ENCODE results near the gene CACNG6. TPM values are rescaled to one million over a fixed set of nuclear protein-coding genes. Genes with fewer than 3 reads are reported as not detected.

Gene CACNG6
- total RNA-seq, 6 experiments from 2014 or later, result not detected

- no peak for ATAC-seq
- Histone ChIP-seq H3K36me3 (no peaks in the 10 kb centered on the region), H3K27me3 (no peaks in the 10 kb centered on the region), H3K27ac (no peak overlapping the region), H3K4me1 (no peaks in the 10 kb centered on the region), H3K4me3 (no peak overlapping the region), H3K9me3 (no peaks in the 10 kb centered on the region)
- intact Hi-C loops (cut with DNase I), result no loop called here
- DNase-seq, result no peak
- WGBS (ENCODE audit: insufficient coverage, low coverage, low lambda C conversion rate, missing lambda C conversion rate), result 74% methylated on average over 6 of the region's 9 CpGs
- no peak for TF ChIP-seq POLR2A (IDR thresholded peaks at IDR 0.05)
- TF ChIP-seq CTCF (IDR thresholded peaks at IDR 0.05), result no peak
These were observed 39.5 kb upstream of the CACNG6 start for GRCh38 chr19:53951947-53952346.

GRCh38 chr19:53953383-53953782 is 38.1 kb upstream of the CACNG6 start:
- intact Hi-C loops (cut with DNase I), result no loop called here
- no peak for ATAC-seq
- 66% methylated on average over 7 of the region's 8 CpGs for WGBS (ENCODE audit: insufficient coverage, low coverage, low lambda C conversion rate, missing lambda C conversion rate)
- no peak for DNase-seq
- Histone ChIP-seq H3K4me3 (no peak overlapping the region), H3K4me1 (no peaks in the 10 kb centered on the region), H3K36me3 (no peaks in the 10 kb centered on the region), H3K27ac (no peak overlapping the region), H3K27me3 (no peaks in the 10 kb centered on the region), H3K9me3 (no peaks in the 10 kb centered on the region)
- TF ChIP-seq CTCF (IDR thresholded peaks at IDR 0.05) (no peak), POLR2A (IDR thresholded peaks at IDR 0.05) (no peak)

- no peaks in the 10 kb centered on the region for H3K4me1 ChIP-seq
- no peak for DNase-seq
- H3K27ac ChIP-seq, result no peak overlapping the region
- no peak for ATAC-seq
- intact Hi-C loops (cut with DNase I), result no loop called here
- H3K4me3 ChIP-seq, result no peak overlapping the region
- H3K36me3 ChIP-seq, result no peaks in the 10 kb centered on the region
- no peak for TF ChIP-seq CTCF (IDR thresholded peaks at IDR 0.05)
- TF ChIP-seq POLR2A (IDR thresholded peaks at IDR 0.05), result no peak
- peaks cover 0 to 4% of the 10 kb centered on the region in 2 donors for H3K27me3 ChIP-seq
- H3K9me3 ChIP-seq, result no peaks in the 10 kb centered on the region
- WGBS (ENCODE audit: insufficient coverage, low coverage, low lambda C conversion rate, missing lambda C conversion rate), result under 1% methylated on average over 13 of the region's 15 CpGs
These were observed 33.8 kb upstream of the CACNG6 start for GRCh38 chr19:53957448-53958167.

GRCh38 chr19:53958168-53958571 is 33.3 kb upstream of the CACNG6 start:
- no peak overlapping the region for H3K27ac ChIP-seq

More at GRCh38 chr19:53958168-53958571, 33.3 kb upstream of the CACNG6 start:
- 10% methylated on average over 8 of the region's 14 CpGs for WGBS (ENCODE audit: insufficient coverage, low coverage, low lambda C conversion rate, missing lambda C conversion rate)
- no peaks in the 10 kb centered on the region for H3K4me1 ChIP-seq
- DNase-seq, result no peak
- no peaks in the 10 kb centered on the region for H3K9me3 ChIP-seq
- intact Hi-C loops (cut with DNase I), result no loop called here
- TF ChIP-seq CTCF (IDR thresholded peaks at IDR 0.05) (no peak), POLR2A (IDR thresholded peaks at IDR 0.05) (no peak)
- peaks cover 0 to 4% of the 10 kb centered on the region in 2 donors for H3K27me3 ChIP-seq
- ATAC-seq, result no peak
- no peak overlapping the region for H3K4me3 ChIP-seq
- H3K36me3 ChIP-seq, result no peaks in the 10 kb centered on the region
